ENCODE data around the gene ZC3H12D. TPM values are rescaled to one million over a fixed set of nuclear protein-coding genes. Genes with fewer than 3 reads are reported as not detected.
"Not testable (repeated sequence)": the region's sequence is repeated elsewhere in the genome, so short reads cannot be mapped to it uniquely, and the experiment has no call there.

The ZC3H12D gene
- total RNA-seq, 1 experiment from 2014 or later = not detected

DNA sequence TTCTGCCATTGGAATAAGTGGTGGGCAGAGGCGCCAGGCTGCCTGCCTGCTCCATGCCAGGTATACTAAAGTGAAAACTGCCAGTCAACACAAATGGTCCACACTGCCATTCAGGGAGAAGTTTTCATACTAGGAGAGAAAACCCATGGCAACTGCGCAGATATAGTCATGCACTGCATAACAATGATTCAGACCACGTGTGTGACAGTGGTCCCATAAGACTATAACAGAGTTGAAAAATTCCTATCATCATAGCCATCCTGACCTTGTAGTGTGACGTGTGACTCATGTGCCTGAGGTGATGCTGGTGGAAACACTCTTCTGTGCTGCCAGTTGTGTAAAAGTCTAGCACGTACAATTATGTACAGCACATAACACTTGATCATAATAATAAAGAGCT lies 25.1 kb downstream of the ZC3H12D start:
- peak; percentile 58 for DNase-seq (ENCODE audit: low read depth)

DNA sequence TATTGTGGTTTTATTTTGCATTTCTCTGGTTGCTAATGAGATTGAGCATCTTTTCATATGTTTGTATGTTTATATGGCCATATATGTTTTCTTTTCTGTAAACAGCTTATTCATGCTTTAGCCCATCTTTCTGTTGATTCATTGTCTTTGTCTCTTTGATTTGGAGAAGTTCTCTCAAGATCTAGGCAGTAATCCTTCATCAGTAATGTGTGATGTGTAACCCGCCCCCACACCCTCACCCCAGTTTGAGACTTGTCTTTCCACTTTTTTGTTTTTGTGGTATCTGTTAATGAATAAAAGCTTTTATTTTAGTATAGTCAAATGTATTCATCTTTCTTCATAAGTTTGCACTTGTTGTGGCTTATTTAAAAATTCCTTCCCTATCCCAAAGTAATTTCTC lies 26.0 kb downstream of the ZC3H12D start:
- no peak for DNase-seq (ENCODE audit: low read depth)

DNA sequence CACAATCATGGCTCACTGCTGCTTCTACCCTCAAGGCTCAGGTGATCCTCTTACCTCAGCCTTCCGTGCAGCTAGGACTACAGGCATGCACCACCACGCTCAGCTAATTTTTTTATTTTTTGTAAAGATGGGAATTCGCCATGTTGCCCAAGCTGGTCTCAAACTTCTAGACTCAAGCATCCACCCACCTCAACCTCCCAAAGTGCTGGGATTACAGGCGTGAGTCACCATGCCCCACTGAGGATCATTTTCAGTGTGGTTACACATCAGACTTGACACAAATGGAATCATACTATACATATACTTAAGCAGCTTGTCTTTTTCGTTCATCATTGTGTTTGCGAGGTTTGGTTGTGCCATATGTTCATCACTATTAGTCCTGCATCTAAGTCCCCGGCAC lies 26.6 kb downstream of the ZC3H12D start:
- no peak for DNase-seq (ENCODE audit: low read depth)

DNA sequence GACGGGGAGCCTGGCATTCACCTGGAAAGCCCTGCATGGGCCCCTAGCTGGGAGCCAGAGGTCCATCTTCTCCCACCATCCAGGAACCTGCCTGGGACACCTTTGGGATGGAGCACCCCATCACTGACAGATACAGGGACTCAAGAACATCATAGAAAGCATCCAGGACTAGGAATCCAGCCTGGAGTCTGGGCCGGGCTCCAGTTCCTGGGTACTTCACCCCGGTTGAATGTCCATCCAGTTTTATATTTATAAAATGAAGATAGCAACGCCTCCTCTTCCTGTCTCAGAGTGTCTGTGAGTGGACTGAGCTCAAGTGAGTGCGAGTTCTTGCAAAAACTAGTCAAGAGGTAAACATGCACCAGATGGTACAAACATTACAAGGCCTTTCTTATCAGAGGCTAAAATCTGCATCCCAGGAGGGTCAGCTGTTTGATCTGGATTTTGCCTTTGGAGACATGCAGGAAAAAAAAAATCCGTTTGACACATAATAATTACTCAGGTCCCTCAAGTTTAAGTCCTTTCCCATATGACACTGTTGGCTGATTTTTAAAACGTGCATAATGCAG lies 27.4 kb downstream of the ZC3H12D start:
- no peak for DNase-seq (ENCODE audit: low read depth)

DNA sequence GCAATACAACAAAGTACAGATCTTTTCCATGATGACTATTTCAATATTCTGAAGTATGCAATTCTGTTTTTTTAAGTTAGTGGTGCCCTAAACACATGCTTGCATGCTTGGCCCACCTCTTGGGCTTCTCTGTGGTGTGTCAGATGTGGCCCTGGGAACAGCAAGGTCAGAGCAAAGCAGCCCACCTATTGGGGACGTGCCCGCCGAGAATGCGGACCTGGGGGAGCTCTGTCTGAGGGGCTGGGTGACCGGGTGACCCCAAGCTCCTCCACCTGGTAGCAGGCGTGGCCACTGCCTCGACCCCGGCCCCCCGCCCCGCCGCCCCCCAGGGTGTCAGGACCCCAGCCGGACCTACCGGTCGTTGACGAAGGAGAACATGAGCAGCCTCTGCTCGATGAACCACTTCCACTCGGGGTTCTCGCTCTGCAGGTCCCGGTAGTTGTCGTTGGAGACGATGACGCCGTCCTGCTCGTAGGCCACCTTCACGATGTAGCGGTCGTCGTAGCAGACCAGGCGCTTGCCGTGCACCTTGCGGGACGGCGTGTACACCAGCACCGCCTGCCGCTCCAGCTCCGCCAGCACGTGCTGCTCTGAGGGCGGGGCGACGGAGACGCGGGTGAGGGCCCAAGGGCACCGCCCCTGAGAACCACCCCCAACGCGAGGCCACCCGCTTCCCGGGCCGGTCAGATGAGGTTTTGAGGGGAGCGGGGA lies 28.3 kb downstream of the ZC3H12D start:
- DNase-seq (ENCODE audit: low read depth) = no peak

DNA sequence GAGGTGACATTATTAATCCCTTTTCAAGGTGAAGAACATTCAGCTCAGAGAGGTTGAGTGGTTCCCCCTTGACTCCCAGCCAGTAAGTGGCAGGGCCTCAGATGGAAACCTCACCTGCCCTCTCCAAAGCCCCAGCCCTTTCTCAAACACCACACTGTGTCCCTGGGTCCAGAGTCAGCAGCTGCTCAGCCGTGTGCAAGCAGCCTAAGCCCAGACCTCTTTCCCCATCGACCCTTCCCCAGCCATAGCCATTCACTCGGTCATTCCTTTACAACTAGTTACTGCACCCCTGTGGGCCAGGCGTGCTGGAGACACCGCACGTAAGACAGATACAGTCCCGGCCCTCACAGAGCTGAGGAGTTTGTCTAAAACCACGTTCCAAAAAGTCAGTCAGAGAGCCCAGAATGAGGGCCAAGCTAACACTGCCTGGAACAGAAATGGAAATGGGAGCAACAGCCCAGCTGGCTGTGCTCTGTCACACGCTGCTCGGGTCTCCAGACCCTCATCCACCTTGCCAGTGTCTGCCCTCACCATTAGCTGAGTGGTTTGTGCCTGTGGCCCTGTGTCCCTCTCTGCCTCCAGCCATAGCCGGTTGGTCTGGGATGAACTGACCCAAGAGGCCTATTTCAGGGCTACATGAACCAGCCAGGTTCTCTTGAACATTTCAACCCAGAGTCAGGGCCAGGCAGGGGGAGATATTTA lies 29.6 kb downstream of the ZC3H12D start:
- DNase-seq (ENCODE audit: low read depth) = no peak

DNA sequence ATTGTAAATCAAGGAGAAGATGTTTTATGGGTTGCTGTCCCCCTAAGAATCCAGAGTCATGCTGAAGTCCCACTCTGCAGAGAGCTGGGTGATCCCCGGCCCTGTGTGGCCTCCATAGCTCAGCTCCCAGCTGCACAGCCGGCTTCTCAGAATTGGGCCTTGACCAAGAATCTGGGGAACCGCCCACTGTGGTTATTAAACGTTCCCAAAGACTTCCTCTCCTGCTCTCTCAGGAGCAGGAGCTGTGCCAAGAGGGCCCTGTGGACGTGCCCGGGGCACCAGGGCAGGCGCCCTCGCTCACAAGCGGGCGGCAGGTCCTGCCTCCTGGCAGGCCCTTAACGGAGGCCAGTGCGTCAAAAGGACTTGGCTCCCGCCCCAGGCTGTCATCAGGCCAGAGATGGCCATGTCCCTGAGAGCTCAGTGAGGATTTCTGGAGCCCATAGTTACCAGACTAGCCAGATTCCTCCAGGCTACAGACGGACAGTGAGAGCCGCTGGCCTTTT lies 30.4 kb downstream of the ZC3H12D start:
- peak; percentile 88 for DNase-seq (ENCODE audit: low read depth)

DNA sequence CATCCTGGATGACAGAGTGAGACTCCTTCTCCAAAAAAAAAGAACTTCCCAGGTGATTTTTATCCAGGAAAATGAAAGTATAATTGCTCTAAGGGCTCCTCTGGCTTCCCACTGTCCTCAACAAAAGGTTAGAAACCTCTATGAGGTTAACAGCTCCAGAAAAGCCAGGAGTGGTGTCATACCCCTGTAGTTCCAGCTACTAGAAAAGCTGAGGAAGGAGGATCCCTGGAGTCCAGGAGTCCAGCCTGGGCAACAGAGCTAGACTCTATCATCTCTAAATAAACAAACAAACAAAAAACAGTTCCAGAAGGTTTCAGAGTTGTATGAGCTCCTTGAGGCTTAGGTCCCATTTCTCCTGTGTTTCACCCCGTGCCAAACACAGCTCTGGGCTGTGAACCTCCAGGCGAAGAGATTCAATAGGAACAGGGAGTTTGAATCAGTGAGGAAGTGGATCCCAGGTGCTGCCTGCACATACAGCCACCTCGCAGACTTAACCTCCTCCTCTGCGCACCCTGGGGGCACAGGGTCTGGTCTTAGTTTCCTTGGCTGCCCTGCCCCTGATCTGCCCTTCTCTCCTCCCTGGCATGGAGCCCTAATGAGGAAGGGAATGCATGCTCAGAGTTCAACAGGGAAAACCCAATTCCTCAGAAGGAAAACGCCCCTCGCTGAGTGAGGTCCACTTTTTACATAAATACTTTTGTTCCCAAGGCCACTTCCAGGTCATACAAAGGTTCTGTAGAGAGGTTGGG lies 31.0 kb downstream of the ZC3H12D start:
- DNase-seq (ENCODE audit: low read depth) = no peak

DNA sequence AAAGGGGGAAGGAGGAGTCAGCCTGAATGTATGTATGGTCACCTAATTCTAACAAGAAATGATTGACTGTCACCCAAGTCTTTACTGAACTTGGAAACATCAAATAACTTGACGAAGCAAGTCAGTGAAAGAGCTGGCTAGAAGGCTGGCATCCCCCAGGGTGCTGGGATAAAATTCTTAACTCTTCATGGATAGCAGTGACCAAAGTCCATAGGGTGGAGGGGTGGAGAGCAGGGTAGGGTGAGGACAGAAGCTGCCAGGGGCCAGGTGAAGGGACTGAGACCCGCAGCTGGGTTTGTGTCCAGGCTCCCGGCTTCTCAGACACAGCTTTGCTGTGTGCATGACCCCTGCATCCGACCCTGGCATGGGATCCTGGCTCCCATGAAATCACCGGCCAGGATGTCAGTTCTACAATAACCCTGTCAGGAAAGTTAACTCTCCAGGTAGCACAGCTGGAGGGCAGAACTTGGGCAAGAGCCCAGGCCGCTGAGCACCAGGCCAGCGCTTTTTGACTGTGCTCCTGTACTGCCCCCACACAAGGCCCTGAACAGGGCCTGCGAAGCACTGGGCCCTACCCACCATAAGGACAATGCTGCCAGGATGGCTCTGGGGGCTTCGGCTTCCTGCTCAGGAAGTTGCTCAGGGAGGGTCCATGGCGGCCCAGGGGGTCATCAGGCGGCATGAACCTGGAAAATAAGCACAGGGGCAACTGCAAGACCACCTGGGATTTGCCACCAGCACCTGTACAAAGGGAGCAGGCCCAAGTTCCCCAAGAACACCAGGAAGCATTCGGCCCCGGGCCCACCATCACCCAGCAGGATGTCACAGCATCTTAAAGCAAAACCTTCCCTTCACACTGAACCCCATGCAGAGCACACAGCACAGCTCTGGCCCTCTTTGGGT lies 32.5 kb downstream of the ZC3H12D start:
- no peak for DNase-seq (ENCODE audit: low read depth)

DNA sequence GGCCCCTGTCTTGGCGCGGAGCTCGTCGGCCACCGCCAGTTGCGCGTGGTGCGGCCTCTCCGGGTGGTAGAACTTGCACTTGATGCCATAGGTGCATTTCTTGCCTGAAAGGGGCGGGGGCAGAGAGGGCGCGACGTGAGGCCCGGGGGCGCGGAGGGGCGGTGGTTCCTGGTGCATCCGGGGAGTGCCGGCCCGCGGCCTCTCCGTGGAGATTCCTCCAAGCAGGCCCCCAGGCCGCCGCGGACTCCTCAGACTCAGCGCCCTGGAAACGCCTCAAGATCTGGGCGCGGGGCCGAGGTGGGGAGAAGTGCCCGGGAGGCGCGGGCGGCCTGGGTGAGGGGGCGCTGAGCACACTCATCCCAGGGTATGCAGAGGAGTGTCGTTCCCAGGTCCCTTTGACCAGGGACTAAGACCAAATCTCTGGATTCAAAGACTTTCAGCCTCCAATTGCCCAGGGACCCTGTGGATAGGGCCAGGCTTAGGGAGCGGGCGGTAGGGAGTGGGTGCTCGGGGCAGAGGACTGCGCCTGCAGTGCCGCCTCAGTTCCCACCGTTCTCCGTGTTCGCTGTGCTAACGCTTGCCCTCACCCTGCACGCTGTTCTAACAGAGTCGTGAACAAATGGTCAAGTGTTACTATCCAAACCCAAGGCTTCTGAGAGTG lies 33.3 kb downstream of the ZC3H12D start:
- no peak for DNase-seq (ENCODE audit: low read depth)

DNA sequence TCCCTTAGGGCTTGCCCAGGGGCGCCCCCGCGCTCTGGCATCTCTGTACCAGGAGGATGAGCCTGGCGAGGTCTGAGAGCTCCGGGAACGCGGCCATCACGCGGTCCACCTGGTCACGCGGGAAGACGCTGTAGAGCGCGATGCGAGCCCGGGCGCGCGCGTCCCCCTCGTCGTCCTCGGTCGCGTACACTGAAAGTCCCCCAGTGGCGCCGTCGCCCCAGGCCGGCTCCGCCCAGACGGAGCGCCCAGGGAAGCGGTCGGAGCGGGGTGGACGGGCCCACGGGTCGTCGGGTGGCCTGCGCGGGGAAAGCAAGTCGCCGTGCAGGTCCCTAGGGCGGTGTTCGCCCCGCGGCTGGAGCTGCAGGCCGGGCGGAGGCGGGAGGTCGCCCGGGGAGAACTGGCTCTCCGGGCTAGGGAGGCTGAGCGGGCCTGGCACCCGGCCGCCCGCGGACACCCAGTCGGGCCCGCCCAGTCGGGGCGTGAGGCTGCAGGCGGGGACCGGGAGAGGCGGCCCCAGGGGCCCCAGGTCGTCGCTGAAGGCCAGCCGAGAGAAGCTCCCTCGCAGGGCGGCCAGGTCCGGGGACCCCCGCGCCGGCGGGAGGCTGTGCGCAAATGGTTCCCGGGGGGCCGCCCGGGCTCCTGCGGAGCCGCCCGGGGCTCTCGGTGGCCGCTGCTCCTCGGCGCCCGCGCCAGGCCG lies 34.0 kb downstream of the ZC3H12D start:
- no peak for DNase-seq (ENCODE audit: low read depth)

DNA sequence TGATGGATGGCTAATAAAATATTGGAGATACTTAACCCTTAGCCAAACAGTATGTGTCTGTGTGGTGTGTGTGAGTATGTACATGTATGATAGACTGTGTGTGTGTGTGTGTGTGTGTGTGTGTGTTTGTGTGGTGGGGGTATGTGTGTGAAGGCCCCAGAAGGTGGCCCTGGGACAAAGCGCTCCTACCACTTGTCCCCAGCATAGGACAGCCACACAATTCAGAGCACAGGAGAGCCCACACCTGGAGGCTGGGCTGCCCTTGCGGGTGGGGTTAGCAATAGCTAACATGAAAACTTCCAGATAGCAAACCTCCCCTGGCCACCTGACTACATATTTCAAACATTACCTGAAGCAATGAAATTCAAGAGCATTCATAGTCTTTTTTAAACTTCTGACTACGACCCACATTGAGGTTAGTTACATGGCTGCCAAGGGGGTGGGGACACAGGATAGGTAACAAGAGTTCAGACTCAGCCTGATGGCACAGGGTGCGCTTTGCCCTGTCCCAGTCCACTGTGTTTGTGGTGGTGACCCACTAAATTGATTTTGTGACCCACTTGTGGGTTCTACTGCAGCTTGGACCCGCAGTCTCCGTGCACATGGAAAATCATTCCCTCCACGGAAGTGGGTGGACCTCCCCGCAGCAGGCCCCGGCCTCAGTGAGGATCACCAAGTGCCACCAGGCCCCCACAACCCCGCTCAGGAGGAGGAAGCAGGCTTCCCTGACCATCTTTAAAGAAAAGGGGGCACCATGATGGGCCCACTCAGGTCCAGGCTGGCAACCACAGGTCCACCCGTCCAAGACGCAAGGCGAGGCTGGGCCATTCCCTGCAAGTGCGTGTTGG lies 34.8 kb downstream of the ZC3H12D start:
- no peak for DNase-seq (ENCODE audit: low read depth)

DNA sequence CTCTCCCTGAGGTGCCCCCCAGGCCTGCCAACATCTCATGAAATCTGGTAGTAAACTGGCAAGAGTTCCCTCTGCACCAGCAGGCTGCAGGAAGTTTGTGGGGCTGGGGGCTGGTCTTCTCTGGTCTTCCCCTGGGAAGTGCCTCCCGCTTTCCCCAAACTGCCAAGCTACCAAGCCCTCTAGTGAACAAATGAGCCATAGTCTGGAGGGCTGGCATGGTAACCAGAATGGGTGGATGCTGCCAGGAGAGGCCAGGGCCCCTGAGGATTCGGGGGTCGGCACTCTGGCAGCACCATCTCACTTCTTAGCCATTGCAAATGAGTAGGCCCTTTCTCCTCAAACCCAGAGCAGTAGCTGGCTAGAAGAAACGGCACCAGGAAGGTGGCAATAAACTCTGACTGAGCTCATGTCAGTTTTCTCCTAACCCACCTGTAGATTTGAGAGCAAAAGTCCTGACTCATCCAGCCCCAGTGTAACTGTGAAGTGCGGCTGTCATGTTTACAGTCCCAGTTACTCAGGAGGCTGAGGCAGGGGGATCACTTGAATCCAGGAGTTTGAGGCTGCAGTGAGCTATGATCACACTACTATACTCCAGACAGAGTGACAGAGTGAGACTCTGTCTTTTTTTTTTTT lies 35.9 kb downstream of the ZC3H12D start:
- no peak for DNase-seq (ENCODE audit: low read depth)

DNA sequence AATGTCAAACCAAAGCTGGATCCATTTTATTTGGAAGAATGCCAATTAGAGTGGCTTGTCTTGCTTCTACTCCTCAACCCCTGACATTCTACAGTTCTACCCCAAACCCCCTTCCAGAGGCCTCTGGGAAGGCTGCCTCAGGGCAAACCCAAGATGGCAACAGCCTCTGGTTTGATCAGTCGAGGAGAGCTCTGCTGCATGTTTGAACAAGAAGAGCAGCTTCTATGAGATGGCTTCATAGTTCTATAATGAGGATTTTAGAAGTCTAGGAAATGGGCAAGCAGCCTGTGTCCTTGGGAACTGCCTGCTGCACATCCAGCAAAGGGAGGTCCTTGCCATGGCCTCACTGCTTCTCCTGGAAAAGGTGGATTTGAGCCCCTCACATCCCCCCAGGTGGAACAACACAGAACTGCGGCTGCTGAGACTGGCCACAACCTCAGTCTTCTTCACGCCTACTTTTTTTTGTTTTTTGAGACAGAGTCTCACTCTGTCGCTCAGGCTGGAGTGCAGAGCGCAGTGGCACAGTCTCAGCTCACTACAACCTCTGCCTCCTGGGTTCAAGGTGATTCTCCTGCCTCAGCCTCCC lies 37.9 kb downstream of the ZC3H12D start:
- DNase-seq (ENCODE audit: low read depth) = no peak

DNA sequence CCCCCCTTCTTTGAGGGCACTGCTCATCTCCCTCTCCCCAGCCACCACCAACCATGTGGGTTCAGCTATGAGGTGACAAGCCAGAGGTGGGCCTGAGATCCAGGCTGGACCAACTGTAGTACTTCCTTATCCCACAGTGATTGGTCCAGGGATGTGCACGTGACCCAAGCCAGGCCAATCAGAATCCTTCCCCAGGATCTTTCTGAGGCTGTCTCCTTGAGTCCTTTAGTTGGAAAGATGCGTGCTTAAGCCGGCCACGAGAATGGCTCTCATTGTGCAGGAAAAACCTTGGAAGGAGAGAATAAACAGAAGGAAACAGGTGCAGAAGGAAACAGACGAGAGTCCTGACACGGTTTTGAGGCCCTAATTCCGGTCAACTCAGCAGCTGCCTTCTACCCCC lies 39.2 kb downstream of the ZC3H12D start:
- DNase-seq (ENCODE audit: low read depth) = peak; percentile 83

DNA sequence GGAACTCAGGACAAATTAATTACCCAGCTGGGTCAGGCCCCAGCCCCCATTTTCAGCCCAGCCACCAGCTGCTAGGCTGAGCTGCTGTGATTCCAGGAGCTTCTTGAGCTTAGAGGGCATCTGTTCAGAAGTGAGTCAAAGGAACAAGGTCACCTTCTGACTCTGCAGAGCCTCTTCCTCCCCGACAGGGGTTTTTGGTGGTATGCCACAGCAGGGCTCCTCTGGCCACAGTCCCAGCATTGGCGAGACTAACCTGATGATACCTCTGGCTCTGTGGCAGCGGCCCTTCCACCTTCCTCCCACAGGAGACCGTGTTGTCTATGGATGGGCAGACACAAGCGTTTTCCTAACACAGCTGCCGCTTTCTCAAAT lies 39.7 kb downstream of the ZC3H12D start:
- no peak for DNase-seq (ENCODE audit: low read depth)

DNA sequence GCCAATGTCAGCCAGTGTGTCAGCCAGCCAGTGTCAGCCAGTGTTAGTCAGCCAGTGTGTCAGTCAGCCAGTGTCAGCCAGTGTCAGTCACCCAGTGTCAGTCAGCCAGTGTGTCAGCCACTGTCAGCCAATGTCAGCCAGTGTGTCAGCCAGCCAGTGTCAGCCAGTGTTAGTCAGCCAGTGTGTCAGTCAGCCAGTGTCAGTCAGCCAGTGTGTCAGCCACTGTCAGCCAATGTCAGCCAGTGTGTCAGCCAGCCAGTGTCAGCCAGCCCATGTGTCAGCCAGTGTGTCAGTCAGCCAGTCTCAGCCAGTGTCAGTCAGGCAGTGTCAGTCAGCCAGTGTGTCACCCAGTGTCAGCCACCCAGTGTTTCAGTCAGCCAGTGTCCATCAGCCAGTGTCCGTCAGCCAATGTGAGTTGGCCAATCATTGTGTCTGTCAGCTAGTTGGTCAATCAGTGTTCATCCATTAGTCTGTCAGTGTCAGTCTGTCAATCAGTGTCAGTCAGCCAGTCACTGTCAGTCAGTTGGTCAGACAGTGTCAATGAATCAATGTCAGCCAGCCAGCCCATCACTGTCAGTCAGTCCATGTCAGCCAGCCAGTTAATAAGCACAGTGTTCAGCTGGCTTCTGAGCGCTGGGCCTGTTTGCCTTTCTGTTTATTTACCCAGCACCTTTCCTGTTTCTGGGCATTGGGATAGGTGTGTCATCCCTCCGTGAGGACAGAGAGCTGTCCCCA lies 40.3 kb downstream of the ZC3H12D start:
- DNase-seq (ENCODE audit: low read depth) = not testable (repeated sequence)
